Cardiac muscle cell (in vitro differentiated cells and primary cell): ENCODE results near the gene CATSPERD. TPM values are rescaled to one million over a fixed set of nuclear protein-coding genes. Genes with fewer than 3 reads are reported as not detected.

Experiments
- DNase-seq, 2 donors: peaks; one replicate each; pipeline versions ENCODE4 v3.0.0 to v3.0.0-alpha.2; 2010 to 2017; ENCODE audit warnings: low read depth in 1 of 2, low spot score in 1 of 2
- H3K27ac ChIP-seq: fragments of 200-600 bp; sonication (generic); 2 replicates; pipeline ENCODE4 v1.5.1; 2016
- H3K27me3 ChIP-seq: fragments of 200-600 bp; sonication (generic); 2 replicates; pipeline ENCODE4 v1.6.0; 2016; ENCODE audit warnings: control low read depth
- H3K36me3 ChIP-seq: fragments of 200-600 bp; sonication (generic); 2 replicates; pipeline ENCODE4 v1.5.1; 2016; ENCODE audit warnings: control low read depth
- H3K4me1 ChIP-seq: fragments of 200-600 bp; sonication (generic); 2 replicates; pipeline ENCODE4 v1.8.1; 2017; ENCODE audit warnings: low read depth, mild to moderate bottlenecking, mixed run types
- H3K4me3 ChIP-seq: fragments of 200-600 bp; sonication (generic); 2 replicates; pipeline ENCODE4 v1.5.1; 2016; ENCODE audit warnings: mild to moderate bottlenecking
- H3K9me3 ChIP-seq: fragments of 200-600 bp; sonication (generic); 2 replicates; pipeline ENCODE4 v1.5.1; 2017; ENCODE audit warnings: low read depth, mild to moderate bottlenecking, control low read depth
- CTCF ChIP-seq: IDR thresholded peaks from 2 replicates; pipeline ENCODE4 v1.5.1; 2012; ENCODE audit warnings: low read depth, mild to moderate bottlenecking, low read length
- polyA plus RNA-seq: library from polyadenylated mRNA; unstranded; fragments of >200 nt; fragmentation: Nextera tagmentation; extraction: Ambion mirVana; gene quantifications from 2 replicates; pipeline ENCODE4 v1.2.1, GENCODE V29; 2016
- total RNA-seq: library from RNA; depleted of rRNA; stranded (reverse); fragments of >200 nt; gene quantifications from 2 replicates; pipeline ENCODE4 v1.2.3, GENCODE V29; 2016

CATSPERD gene
- total and polyA plus RNA-seq, 2 experiments from 2014 or later, result not detected

- no peak for DNase-seq
- Histone ChIP-seq H3K27ac (no peak overlapping the region), H3K4me1 (peaks cover 10% of the 10 kb centered on the region), H3K9me3 (no peaks in the 10 kb centered on the region), H3K4me3 (no peak overlapping the region), H3K36me3 (no peaks in the 10 kb centered on the region), H3K27me3 (no peaks in the 10 kb centered on the region)
- no peak for TF ChIP-seq CTCF
Observed at GRCh38 chr19:5822181-5822844, 101.9 kb downstream of the CATSPERD start.

GRCh38 chr19:5823579-5824281, 103.3 kb downstream of the CATSPERD start:
- no peak overlapping the region for H3K27ac ChIP-seq
- DNase-seq, result no peak
- H3K36me3 ChIP-seq, result no peaks in the 10 kb centered on the region
- H3K4me1 ChIP-seq, result peaks cover 10% of the 10 kb centered on the region
- no peak for TF ChIP-seq CTCF
- no peaks in the 10 kb centered on the region for H3K9me3 ChIP-seq
- no peak overlapping the region for H3K4me3 ChIP-seq
- no peaks in the 10 kb centered on the region for H3K27me3 ChIP-seq

- no peak overlapping the region for H3K4me3 ChIP-seq
- H3K36me3 ChIP-seq, result no peaks in the 10 kb centered on the region
- H3K4me1 ChIP-seq, result peaks cover 14% of the 10 kb centered on the region
- DNase-seq, result no peak
- no peaks in the 10 kb centered on the region for H3K27me3 ChIP-seq
- no peak overlapping the region for H3K27ac ChIP-seq
- TF ChIP-seq CTCF, result no peak
- no peaks in the 10 kb centered on the region for H3K9me3 ChIP-seq
Observed at GRCh38 chr19:5824751-5825150, 104.3 kb downstream of the CATSPERD start.

GRCh38 chr19:5825178-5825577, 104.7 kb downstream of the CATSPERD start:
- H3K27ac ChIP-seq, result no peak overlapping the region
- no peak overlapping the region for H3K4me3 ChIP-seq
- no peaks in the 10 kb centered on the region for H3K27me3 ChIP-seq
- H3K4me1 ChIP-seq, result peaks cover 18% of the 10 kb centered on the region
- H3K36me3 ChIP-seq, result no peaks in the 10 kb centered on the region
- DNase-seq, result no peak
- no peaks in the 10 kb centered on the region for H3K9me3 ChIP-seq
- no peak for TF ChIP-seq CTCF

GRCh38 chr19:5826531-5827341, 106.3 kb downstream of the CATSPERD start:
- DNase-seq, result peak; percentile 45 to 90
- Histone ChIP-seq H3K27me3 (no peaks in the 10 kb centered on the region), H3K36me3 (no peaks in the 10 kb centered on the region), H3K27ac (peak overlapping the region; percentile 99), H3K9me3 (no peaks in the 10 kb centered on the region), H3K4me3 (no peak overlapping the region), H3K4me1 (peaks cover 16% of the 10 kb centered on the region)
- peak; percentile 25 for TF ChIP-seq CTCF
